A673 (cell line): Measurements from ENCODE around the gene TMEFF1. TPM values are rescaled to one million over a fixed set of nuclear protein-coding genes. Genes with fewer than 3 reads are reported as not detected.

Experiments used
- BruUV-seq: library from RNA; stranded (reverse); fragments of 400-500 nt; replicated peaks from 2 replicates; lab custom pipeline; 2021; lab: Mats Ljungman, UMichigan
- CTCF ChIA-PET: fragments of 300-600 bp; sonication (Branson Sonifier 250); formaldehyde crosslinking; loops from one replicate; lab custom pipeline; 2022; ENCODE audit warnings: antibody characterized with exemption; lab: Charles Lee
- POLR2A ChIA-PET: fragments of 300-600 bp; sonication (Branson Sonifier 250); formaldehyde crosslinking; loops from one replicate; lab custom pipeline; 2022; ENCODE audit warnings: antibody characterized with exemption; ENCODE audit not compliant: low non-redundant PET; lab: Charles Lee
- DNase-seq: peaks from one replicate; pipeline ENCODE4 v3.0.0-alpha.2; 2015; ENCODE audit warnings: low spot score
- H3K27ac ChIP-seq: fragments of 200-600 bp; sonication (generic); 2 replicates; pipeline ENCODE4 v1.5.1; 2016; ENCODE audit warnings: mixed run types, low read depth, mild to moderate bottlenecking, mixed read lengths, antibody characterized with exemption, low read length; ENCODE audit not compliant: poor library complexity, severe bottlenecking
- H3K27me3 ChIP-seq: fragments of 200-600 bp; sonication (generic); replicated peaks from 2 replicates; pipeline ENCODE4 v1.6.1; 2017; ENCODE audit warnings: mixed run types, low read depth, mild to moderate bottlenecking, mixed read lengths, antibody characterized with exemption, low read length; ENCODE audit not compliant: insufficient read depth, poor library complexity
- H3K36me3 ChIP-seq: fragments of 200-600 bp; sonication (generic); 2 replicates; pipeline ENCODE4 v1.6.1; 2016; ENCODE audit warnings: mixed run types, mild to moderate bottlenecking, mixed read lengths, antibody characterized with exemption, low read length; ENCODE audit not compliant: insufficient read depth, poor library complexity, severe bottlenecking
- H3K4me1 ChIP-seq: fragments of 200-600 bp; sonication (generic); 2 replicates; pipeline ENCODE4 v1.6.1; 2017; ENCODE audit warnings: mixed run types, mild to moderate bottlenecking, mixed read lengths, antibody characterized with exemption, low read length; ENCODE audit not compliant: insufficient read depth, poor library complexity, severe bottlenecking
- H3K4me3 ChIP-seq: fragments of 200-600 bp; sonication (generic); 2 replicates; pipeline ENCODE4 v1.5.1; 2016; ENCODE audit warnings: low read depth, mixed run types, mild to moderate bottlenecking, mixed read lengths, low read length; ENCODE audit not compliant: poor library complexity, severe bottlenecking
- H3K9me3 ChIP-seq: fragments of 200-600 bp; sonication (generic); 2 replicates; pipeline ENCODE4 v1.6.1; 2016; ENCODE audit warnings: mixed run types, low read depth, mild to moderate bottlenecking, mixed read lengths, antibody characterized with exemption, low read length; ENCODE audit not compliant: poor library complexity, severe bottlenecking
- CTCF ChIP-seq: fragments of 300-800, 200-600 bp; sonication (generic); conservative IDR thresholded peaks from 2 replicates; pipeline ENCODE4 v1.5.1; 2017; ENCODE audit warnings: low read depth, mild to moderate bottlenecking, antibody characterized with exemption, low read length, moderate library complexity, mixed read lengths
- EZH2 ChIP-seq: fragments of 200-600 bp; sonication (generic); IDR thresholded peaks from 2 replicates; pipeline ENCODE4 v1.6.1; 2017; ENCODE audit warnings: borderline replicate concordance, low read depth, mild to moderate bottlenecking, mixed read lengths, antibody characterized with exemption, low read length; ENCODE audit not compliant: poor library complexity, severe bottlenecking
- intact Hi-C: fragments of 100-400 bp; cut with micrococcal nuclease; formaldehyde crosslinking; loops from one replicate; pipeline ENCODE4 v1.10.0; 2022; ENCODE audit not compliant: unreplicated experiment
- total RNA-seq: library from RNA; stranded (reverse); gene quantifications from 2 replicates; pipeline ENCODE4 v1.2.3, GENCODE V29; 2021

Gene TMEFF1
- total RNA-seq, 1 experiment from 2014 or later: 19.1 TPM

- TF ChIP-seq CTCF (no peak), EZH2 (no peak)
- ChIA-PET POLR2A (no interaction called here), CTCF (no interaction called here)
- no peaks in the 10 kb centered on the region for H3K27me3 ChIP-seq
- intact Hi-C loops: loop anchor here (5.0 kb wide), 1 partner anchor 74 kb away; no protein-coding TSS in a partner anchor
- DNase-seq: no peak
- no peak overlapping the region for H3K27ac ChIP-seq
- H3K9me3 ChIP-seq: no peaks in the 10 kb centered on the region
- H3K4me1 ChIP-seq: peaks cover 9% of the 10 kb centered on the region
- no peaks in the 10 kb centered on the region for H3K36me3 ChIP-seq
- no TSS peak for BruUV-seq
- no peak overlapping the region for H3K4me3 ChIP-seq
Measured at GRCh38 chr9:100581081-100581480, 108.1 kb downstream of the TMEFF1 start.

- no TSS peak for BruUV-seq
- intact Hi-C loops: loop anchor here (5.0 kb wide), 1 partner anchor 74 kb away; no protein-coding TSS in a partner anchor
- POLR2A ChIA-PET: no interaction called here
Measured at GRCh38 chr9:100581661-100582060, 108.7 kb downstream of the TMEFF1 start.

GRCh38 chr9:100583014-100583802, 110.3 kb downstream of the TMEFF1 start:
- TF ChIP-seq EZH2: no peak
- TF ChIP-seq CTCF: no peak
- Histone ChIP-seq H3K4me1 (peaks cover 9% of the 10 kb centered on the region), H3K27me3 (no peaks in the 10 kb centered on the region), H3K27ac (no peak overlapping the region), H3K9me3 (no peaks in the 10 kb centered on the region), H3K36me3 (no peaks in the 10 kb centered on the region), H3K4me3 (no peak overlapping the region)
- CTCF ChIA-PET: no interaction called here
- no peak for DNase-seq
- POLR2A ChIA-PET: no interaction called here
- intact Hi-C loops: loop anchor here (5.0 kb wide), 1 partner anchor 76 kb away; no protein-coding TSS in a partner anchor
- no TSS peak for BruUV-seq

More at GRCh38 chr9:100581661-100582060, 108.7 kb downstream of the TMEFF1 start:
- no peak for DNase-seq
- Histone ChIP-seq H3K27ac (no peak overlapping the region), H3K9me3 (no peaks in the 10 kb centered on the region), H3K27me3 (no peaks in the 10 kb centered on the region), H3K4me3 (no peak overlapping the region), H3K36me3 (no peaks in the 10 kb centered on the region), H3K4me1 (peaks cover 9% of the 10 kb centered on the region)
- TF ChIP-seq CTCF (no peak), EZH2 (no peak)
- CTCF ChIA-PET: no interaction called here
